Fibroblast of skin of right quadriceps (primary cell): Measurements from ENCODE around the gene MYO5B.

ENCODE experiments used
- DNase-seq: peaks from one replicate; pipeline ENCODE4 v3.0.0-alpha.2; 2013

The MYO5B gene

GRCh38 chr18:50143294-50143693 lies 51.7 kb downstream of the MYO5B start:
- DNase-seq, result no peak

GRCh38 chr18:50142441-50143120 lies 52.4 kb downstream of the MYO5B start:
- DNase-seq, result no peak

- peak; percentile 27 for DNase-seq
Measured at GRCh38 chr18:50138181-50139064, 56.5 kb downstream of the MYO5B start.

GRCh38 chr18:50135903-50136302 lies 59.0 kb downstream of the MYO5B start:
- DNase-seq, result no peak

- DNase-seq, result no peak
Measured at GRCh38 chr18:50133526-50133925, 61.4 kb downstream of the MYO5B start.

GRCh38 chr18:50131591-50131990 lies 63.4 kb downstream of the MYO5B start:
- no peak for DNase-seq

GRCh38 chr18:50128506-50129271 lies 66.3 kb downstream of the MYO5B start:
- no peak for DNase-seq

GRCh38 chr18:50127516-50128210 lies 67.3 kb downstream of the MYO5B start:
- no peak for DNase-seq

- DNase-seq, result no peak
Measured at GRCh38 chr18:50126471-50126870, 68.5 kb downstream of the MYO5B start.

- no peak for DNase-seq
Measured at GRCh38 chr18:50125456-50125855, 69.5 kb downstream of the MYO5B start.

- DNase-seq, result no peak
Measured at GRCh38 chr18:50119296-50119695, 75.7 kb downstream of the MYO5B start.

- no peak for DNase-seq
Measured at GRCh38 chr18:50117863-50118262, 77.1 kb downstream of the MYO5B start.

GRCh38 chr18:50115095-50115494 lies 79.9 kb downstream of the MYO5B start:
- DNase-seq, result no peak

- DNase-seq, result no peak
Measured at GRCh38 chr18:50114448-50114847, 80.5 kb downstream of the MYO5B start.

- DNase-seq, result no peak
Measured at GRCh38 chr18:50113726-50114125, 81.2 kb downstream of the MYO5B start.

GRCh38 chr18:50111398-50111797 lies 83.5 kb downstream of the MYO5B start:
- no peak for DNase-seq

GRCh38 chr18:50107468-50107977 lies 87.4 kb downstream of the MYO5B start:
- no peak for DNase-seq

- DNase-seq, result no peak
Measured at GRCh38 chr18:50105027-50105426, 89.9 kb downstream of the MYO5B start.

GRCh38 chr18:50104421-50104820 lies 90.5 kb downstream of the MYO5B start:
- DNase-seq, result no peak

- DNase-seq, result peak; percentile 72
Measured at GRCh38 chr18:50099725-50100407, 95.1 kb downstream of the MYO5B start.

GRCh38 chr18:50097702-50098101 lies 97.2 kb downstream of the MYO5B start:
- DNase-seq, result no peak
